ENCODE results near the gene NT5C2.
A peak's percentile ranks its signal among the peaks of the same experiment; 100 is the strongest.
"Not testable (repeated sequence)": the region's sequence is repeated elsewhere in the genome, so short reads cannot be mapped to it uniquely, and the experiment has no call there.

NT5C2 gene

DNA sequence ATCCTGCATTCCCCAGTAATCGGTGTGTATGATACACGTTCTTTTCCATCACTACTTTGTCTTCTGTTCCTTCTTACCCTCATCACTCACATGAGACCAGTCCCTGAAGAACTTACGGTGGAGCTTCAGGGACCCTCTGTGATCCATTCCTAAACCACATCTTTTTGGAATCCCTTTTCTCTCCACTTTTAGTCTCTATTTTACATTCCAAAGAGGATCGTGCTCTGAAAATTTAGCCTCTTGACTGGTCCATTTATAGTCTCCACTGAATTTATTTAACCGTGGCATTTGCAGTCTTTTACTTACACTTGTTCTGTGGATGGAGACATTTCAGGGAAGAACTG lies 109.1 kb downstream of the NT5C2 start:
- no peak for DNase-seq (ENCODE audit: low read depth)

DNA sequence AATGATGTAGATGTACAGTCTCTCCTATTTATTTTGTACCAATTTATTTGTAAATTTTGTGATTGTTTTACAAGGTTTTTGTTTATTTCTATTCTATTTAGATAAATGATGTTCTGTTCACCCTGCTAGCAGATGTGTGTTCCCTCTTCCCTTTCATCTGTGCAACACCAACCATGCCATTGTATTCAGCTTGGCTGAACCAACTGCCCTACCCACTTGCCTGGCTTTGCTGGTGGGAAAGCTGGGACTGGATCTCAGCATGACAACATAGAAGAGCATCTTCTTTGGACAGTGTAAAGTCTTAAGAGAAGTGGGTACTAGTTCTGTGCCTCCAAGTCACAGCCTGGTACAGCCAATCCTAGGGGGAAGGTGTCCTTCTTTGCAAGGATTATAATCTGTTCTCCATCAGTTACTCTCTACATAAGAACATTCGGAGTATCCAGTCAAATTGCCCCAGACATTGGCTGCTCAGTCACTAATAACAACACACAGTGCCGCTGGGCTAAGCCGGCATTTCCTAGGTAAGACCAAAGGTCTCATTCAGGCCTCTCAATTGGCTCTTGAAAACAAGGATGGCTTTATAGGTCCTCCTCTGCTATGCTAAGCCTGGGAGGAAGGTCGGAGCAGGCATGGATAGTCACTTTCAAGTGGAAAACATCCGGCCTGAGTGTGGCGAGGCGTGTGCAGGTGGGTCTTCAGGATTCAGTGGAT lies 109.7 kb downstream of the NT5C2 start:
- no peak for DNase-seq (ENCODE audit: low read depth)

DNA sequence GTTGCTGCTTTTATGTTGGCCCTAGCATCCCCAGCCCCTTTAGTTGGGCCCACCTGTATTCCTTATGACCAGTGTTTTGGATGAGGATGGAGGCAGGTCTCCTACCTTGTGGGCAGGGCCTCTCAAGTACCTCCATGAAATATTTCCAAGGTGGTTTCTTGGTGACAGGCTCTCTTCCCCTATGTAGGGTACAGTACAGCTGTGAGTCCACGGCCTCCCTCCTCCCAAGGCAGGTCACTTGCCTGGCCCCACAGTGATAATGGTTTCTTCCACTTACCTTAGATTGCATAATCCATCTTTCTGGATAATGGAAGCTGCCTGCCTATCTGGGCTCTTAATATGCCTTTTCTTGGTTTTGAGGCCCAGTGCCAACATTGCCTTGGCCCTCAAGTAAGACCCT lies 110.4 kb downstream of the NT5C2 start:
- no peak for DNase-seq (ENCODE audit: low read depth)

DNA sequence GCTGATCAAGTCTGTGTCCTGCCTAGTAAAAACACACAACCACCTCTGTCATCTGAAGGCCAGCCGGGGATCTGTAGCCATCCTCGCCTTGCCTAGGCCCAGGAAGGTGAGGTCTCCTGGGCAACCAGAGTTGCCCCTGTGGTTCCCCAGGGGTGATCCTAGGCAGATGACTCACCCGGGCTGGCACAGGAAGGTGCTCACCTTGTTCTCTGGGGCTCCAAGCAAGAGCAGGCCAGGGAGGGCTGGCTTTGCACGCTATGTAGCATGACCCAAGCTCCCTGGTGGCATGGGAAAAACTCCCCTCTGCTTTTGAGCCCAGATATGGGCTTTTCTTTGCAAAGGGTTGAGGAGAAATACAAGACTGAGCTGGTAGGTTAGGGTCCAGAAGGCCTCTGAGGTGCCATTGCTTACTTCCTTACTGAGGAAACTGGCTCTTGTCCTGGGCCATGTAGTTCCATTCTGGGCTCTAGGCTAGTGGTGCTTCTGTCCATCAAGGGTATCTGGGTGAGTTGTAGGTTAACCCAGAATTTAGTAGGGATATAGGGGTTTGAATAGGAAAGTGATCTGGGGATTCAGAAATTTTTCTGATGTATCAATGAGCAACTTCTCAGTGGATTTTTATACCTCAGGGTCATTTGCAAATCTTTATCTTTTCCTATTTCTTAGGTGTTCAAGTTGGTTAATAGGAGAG lies 112.0 kb downstream of the NT5C2 start:
- no peak for DNase-seq (ENCODE audit: low read depth)

DNA sequence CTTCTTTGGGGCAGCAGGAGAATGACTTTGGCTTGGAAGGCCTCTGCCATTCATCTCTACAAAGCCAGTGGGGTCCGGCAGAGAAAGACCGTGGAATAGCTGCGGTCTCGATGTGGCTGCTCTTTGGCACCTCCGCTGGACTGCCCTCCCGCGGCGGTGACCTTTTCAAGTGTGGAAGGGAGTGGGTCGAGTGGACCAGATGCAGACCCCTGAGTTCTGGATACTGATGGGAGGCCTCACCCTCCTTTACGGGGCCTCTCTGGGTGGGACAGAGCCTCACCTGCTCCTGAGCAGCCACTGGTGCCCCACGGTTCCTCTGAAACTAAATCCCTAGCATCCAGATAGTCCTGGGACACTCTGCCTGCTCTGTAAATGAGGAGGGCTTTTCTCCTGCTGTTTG lies 113.1 kb downstream of the NT5C2 start:
- DNase-seq (ENCODE audit: low read depth): no peak

DNA sequence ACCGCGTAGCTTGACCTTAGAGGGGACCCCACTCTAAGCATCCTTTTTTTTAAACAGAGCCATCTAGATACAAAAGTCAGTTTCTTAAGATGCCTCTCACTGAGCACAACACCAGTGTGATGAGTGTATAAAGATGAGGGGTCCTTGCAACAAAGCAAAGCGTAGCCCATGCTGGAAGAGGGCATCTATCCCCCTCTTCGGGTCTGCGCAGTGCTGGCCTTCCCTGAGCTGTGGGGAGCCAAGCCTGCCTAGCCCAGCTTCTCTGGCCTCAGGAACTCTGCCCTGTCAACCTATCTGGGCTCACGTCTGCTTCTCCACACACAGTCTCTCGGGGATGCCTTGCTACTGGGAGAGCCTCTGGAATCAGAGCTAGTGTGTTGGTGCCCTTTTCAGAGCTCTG lies 114.0 kb downstream of the NT5C2 start:
- DNase-seq (ENCODE audit: low read depth): no peak

DNA sequence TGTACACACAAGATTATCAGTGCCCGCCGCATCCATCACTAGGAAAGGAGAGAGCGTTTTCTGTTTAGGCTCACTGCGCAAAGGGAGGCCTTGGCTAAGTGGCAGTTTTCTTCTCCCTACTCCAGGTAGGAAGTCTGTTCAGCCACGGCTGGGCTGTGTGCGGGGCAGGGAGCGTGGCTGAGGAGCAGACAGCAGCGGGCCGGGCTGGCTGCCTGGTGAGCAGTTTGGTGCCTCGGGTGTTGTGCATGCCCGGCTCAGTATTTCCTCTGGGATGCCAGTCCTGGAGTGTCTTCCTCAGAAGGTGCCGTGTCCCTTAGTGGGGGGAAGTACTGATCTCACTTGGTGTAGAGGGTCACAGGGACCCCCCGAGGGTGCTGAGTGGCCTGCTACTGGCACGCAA lies 114.4 kb downstream of the NT5C2 start:
- DNase-seq (ENCODE audit: low read depth): no peak

DNA sequence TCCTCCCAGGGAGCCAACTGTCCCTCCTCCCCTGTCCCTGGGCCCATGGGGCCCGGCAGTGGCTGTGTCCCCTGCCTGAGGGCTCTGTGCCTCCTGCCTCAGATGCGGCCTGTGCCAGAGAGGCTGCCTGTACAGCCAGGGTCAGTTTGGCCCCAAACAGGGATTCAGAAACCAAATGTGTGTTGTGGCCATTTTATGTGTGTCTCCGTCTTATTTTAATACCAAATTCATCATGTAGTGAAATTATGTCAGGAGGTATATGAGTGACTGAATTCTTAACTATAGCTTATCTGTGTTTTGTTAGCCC lies 114.8 kb downstream of the NT5C2 start:
- DNase-seq (ENCODE audit: low read depth): no peak

DNA sequence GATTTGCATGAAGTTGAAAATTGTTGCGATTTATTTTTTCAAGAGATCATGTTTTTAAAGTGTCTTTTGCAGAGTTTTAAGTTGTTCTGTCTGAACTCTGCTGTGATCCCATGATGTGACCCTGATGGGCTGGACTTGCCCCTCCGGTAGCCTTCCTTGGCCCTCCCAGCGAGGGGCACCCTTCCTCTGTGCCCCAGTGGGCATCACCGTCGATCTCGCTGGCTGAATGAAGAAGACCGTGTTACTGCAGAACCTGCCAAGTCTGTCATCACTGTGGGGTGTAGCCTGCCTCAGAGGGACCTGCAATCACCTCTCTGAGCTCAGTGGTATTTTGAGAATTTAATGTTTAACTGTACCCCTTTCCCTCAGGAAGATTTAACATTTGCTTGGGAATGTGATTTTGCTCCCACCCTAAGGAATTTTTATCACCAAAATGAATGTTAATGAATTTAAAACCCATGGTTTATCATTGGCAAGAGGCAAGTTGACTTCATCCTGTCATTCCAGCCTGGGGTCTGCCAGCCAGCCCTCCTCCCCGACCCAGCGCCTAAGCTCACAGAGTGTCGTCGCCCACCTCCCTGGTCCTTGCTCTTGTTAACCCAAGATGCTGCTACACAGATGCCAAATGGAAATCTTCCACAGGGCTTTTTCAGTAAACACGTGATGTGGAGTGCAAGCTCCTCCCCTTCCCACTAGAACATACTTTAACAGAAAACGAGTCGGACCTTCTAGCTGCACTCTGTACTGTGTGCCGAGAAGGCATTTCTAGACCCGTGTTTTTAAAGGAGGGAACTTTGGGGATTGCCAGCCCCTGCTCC lies 115.4 kb downstream of the NT5C2 start:
- DNase-seq (ENCODE audit: low read depth): no peak

DNA sequence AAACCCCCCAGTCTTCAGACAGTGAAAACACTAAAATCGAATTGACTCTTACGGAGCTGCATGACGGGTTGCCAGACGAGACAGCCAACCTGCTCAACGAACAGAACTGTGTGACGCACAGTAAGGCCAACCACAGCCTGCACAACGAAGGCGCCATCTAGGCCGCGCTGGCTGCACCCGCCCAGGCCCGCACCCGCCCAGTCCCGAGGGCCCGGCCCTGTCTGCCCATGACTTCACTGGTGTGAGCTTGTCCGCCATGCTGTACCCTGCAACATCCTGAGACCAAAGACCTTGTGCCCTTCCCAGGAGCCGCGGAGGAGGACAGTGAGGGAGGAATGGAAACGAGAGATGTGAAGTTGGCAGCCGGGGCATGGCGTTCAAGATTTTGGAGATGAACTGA lies 116.1 kb downstream of the NT5C2 start:
- no peak for DNase-seq (ENCODE audit: low read depth)

DNA sequence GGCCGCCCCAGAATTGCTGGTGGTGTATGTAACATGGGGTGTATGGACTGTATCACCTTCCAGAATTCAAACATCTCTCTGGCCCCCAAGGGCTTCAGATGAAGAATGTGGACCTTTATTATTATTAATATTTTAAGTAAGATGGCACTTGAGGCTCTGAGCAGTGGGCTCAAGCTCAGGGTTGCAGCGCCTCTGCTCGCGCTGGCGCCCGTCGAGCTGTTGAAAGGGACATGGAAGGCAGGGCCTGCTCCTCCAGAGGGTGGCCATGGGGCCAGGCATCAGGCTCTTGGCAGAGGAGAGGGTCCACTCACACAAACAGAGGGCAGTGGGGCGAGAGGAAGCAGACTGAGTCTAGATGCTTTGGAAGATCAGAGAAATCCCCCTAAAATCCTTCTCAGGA lies 120.2 kb downstream of the NT5C2 start:
- no peak for DNase-seq (ENCODE audit: low read depth)

DNA sequence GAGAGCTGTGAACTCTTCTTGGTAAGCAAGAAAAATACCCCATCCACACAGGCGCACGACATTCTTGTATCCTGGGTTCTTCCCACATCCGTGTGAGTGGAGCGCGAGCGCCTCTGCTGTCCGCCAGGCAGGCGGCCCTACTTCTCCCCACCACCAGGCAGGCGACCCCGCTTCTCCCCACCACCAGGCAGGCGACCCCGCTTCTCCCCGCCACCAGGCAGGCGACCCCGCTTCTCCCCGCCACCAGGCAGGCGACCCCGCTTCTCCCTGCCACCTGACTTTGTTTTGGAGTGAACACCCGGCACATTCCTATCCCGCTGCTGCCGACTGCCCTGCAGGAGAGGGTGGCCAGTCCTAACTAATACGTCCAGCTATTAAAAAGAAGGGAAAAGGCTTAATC lies 120.8 kb downstream of the NT5C2 start:
- no peak for DNase-seq (ENCODE audit: low read depth)

DNA sequence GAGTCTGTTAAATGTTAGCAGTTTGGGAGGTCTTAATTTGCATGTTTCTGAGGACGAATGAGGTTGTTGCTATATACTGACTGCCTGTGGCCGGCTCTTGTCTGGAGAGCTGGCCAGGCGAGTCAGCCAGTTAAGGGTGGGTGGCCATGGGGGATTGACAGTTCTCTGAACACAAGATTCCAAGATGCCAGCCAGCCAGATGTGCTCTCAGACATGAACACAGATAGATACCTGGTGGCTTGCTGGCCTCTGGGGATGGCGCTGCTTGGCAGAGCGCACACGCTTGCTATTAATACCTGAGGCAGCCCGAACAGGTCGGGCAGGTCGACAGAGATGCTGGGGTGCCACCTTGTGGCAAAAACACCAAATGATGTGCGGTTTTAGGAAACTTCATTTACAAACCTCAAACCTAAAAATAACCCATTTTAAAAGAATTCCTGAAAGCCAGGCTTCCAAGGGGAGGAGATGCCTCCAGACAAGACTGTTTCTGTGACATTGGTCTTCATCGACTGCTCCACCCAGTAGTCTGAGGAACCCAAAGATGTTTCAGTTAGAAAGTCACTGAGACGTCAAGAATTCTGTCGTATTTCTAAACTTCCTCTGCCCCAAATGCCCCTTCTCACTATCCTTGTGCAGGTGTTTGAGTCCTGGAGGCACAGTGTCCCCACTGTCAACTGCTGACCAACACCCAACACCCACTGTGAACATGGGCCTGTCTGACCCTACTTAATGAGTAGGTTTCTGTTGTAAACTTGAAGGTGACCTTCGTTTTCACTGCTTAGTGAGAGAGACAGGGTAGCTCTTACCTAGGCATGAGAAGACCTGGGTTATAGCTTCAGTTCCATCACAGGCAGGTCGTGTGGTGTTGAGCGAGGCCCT lies 123.4 kb downstream of the NT5C2 start:
- DNase-seq (ENCODE audit: low read depth): peak; percentile 10

DNA sequence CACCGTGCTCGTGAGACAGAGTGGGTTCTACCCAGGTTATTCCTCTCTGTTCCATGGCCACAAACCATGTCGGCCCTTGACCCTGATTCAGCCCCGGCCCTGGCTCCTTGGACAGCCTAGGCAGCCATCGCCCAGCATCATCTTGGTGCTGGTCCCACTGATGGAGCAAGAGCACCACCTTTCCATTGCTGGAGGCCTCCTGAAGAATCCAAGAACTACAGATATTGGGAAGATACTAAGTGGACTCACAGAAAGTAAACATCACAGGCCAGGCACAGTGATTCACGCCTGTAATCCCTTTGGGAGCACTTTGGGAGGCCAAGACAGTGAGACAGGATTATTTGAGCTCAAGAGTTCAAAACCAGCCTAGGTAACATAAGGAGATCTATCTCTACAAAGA lies 125.1 kb downstream of the NT5C2 start:
- DNase-seq (ENCODE audit: low read depth): no peak

DNA sequence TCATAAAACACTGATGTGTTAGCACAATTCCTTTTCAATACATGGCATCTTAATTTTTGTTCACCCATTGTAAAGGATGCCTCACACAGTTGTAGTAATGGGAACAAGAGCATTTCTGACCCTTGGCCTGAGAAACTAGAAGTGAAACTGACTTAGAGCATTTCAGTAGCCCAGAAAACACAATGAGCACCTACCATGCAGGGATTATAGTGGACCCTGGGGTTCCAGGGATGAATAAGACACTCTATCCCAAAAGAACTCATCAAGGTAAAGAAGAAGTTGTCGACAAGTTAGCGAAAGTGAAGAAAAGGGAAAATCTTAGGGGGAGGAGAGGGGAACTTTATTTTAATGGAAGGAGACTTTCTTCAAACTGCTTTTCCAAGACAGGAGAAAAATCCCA lies 125.6 kb downstream of the NT5C2 start:
- DNase-seq (ENCODE audit: low read depth): no peak

DNA sequence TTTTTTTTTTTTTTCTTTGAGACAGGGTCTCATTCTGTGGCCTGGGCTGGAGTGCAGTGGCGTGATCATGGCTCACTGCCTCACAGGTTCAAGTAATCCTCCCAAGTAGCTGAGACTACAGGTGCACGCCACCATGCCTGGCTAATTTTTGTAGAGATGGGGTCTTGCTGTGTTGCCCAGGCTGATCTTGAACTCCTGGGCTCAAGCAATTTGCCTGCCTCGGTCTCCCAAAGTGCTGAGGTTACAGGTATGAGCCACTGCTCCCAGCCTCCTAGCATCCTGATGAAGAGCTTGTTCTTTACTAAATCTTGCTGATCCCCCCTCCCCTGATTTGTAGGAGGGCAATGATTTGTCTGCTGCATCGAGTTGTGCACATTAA lies 126.0 kb downstream of the NT5C2 start:
- DNase-seq (ENCODE audit: low read depth): not testable (repeated sequence)

DNA sequence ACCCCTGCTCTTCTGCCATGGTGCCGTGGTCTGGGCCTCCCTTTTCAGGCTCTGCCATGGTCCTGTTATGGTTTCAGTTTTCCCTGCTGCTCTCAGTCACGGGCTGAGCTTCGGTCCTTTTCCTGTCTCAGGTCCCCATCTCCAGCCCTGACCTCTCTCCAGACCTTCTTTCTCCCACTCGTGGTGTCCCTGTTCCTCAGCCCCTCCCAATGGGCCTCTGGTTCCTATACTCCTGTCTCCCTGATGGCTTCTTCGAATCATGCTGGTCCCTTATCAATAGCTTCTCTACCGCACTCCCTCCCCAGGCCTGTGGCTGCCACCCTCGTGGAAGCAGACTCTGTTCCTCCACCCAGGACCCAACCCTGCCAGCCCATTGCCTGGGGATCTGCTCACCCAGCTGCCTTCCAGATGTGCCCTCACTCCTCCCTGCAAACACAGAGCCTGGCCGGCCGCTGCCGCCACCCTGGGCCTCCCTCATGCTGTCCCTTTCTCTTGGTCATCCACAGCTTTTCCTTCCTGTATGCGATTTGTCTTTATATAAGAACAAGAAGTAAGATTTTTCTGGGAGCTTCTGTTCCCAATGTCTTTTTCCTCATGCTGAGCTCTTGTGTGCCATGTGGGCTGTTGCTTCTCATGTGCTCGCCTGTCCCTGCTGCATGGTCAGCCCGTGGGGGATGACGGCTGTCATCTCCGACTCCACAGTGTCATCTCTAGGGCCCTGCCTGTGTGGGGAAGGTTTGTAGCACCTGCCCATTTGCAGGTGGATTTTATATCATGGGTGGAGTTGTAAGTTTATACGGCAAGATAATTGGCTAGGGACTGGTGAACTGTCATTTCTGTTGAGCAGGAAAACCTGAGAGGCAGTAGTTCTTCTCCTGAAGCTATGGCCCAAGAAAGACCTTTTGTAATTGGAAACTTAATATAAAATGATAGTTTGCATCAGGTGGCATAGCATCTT lies 126.7 kb downstream of the NT5C2 start:
- DNase-seq (ENCODE audit: low read depth): no peak

DNA sequence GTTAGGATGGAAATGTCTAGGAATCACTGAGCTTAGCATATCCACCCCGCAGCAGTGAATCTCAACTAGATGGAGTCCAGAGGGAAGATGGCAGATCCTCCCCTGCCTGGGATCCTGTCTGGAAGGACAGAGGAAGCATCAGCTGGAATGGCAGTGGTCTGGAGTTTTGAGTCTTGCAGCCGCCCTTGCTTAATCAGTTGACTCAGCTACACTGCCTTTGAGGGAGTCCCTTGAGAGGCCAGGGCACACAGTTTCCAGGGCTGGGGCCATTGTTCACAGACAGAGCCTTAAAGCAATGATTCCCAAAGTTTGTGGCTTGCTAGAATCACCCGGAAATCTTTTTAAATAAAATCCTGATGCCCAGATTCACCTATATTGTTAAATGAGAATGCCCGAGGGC lies 128.1 kb downstream of the NT5C2 start:
- no peak for DNase-seq (ENCODE audit: low read depth)

DNA sequence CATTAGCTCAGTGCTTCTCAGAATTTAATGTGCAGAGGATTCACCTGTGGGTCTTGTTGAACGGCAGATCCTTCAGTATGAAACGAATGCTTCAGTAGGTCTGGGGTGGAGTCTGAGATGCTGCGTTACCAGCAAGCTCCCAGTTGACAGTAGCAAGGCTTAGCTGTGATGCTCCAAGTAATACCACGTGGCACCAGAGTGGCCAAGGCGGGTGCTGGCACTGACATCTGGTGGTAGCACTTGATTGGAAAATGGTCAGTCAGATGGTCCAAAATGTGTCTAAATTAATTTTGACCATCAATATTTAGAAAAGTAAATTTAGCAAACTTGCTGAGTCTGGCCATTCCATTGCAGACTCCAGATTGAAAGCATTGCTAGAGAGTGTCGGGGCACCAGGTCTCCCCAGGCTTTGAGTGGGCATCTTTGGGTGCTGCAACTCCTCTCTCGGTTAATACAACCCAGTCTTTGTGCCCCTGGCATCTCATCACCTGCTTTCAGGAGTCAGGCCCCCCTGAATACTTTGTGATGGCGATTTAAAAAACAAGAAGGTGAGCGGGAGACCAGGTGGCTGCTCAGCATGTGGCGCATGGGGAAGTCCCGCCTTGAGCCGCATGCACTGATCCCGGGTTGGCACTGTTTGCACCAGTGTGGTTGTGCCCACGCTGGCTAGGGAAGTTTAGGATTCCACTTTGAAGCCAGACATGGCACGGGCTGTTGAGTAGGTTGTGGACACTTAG lies 130.1 kb downstream of the NT5C2 start:
- no peak for DNase-seq (ENCODE audit: low read depth)

DNA sequence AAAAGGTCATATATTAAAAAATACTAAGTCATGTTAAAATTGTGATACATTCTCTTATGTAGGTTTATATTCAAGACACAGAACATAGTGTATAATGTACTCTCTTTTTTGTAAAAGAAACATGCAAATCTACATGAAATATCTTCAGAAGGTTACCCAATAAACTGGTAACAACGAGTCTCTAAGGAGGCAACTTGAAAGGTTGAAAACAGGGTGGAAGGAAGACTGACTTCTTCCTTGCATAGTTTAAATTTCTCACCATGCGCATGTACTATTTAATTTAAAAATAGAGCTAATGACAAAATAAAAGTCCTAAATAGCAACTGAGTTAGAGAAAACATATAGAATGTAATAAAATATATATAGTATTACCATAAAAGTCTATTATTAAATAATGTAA lies 132.5 kb downstream of the NT5C2 start:
- DNase-seq (ENCODE audit: low read depth): no peak

DNA sequence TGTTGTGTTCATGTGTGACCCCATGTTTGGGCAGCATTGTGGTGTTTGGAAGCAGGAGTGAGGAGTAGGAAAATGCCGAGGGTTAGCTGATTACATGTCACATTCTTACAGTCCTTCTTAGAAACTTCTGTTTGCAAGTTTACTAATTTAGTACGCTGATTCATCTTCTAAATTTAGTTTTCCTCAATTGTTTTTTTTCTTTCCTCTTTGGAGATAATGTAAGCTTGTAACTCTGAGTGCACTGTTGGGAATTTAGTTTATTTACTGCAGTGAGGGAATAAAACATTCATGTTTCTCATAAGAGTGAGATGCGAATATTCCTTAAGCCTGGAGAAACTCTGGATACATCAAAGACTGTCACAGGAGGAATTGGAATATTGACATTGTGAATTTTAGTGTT lies 135.0 kb downstream of the NT5C2 start:
- no peak for DNase-seq (ENCODE audit: low read depth)

Measured in HS-5 (cell line).